GM23338 (cell line): ENCODE results near the gene ASTN1. TPM values are rescaled to one million over a fixed set of nuclear protein-coding genes. Genes with fewer than 3 reads are reported as not detected.
A peak's percentile ranks its signal among the peaks of the same experiment; 100 is the strongest.

ENCODE experiments used
- ATAC-seq: fragments of 200-7000 bp; cut with Tn5 transposase; 3 replicates; pipeline ENCODE4 v1.9.1; 2020
- DNase-seq: peaks from one replicate; pipeline ENCODE4 v3.0.0-alpha.2; 2015; ENCODE audit warnings: low spot score
- H2AFZ ChIP-seq: fragments of 200-600 bp; sonication (generic); 2 replicates; pipeline ENCODE4 v1.8.0; 2016; ENCODE audit warnings: antibody characterized with exemption, mild to moderate bottlenecking, moderate library complexity
- H3F3A ChIP-seq: fragments of 200-600 bp; sonication (generic); replicated peaks from 2 replicates; pipeline ENCODE4 v1.8.0; 2017; ENCODE audit warnings: antibody characterized with exemption, mixed run types, low read depth
- H3K27ac ChIP-seq: fragments of 200-600 bp; sonication (generic); 2 replicates; pipeline ENCODE4 v1.6.1; 2016; ENCODE audit warnings: low read depth
- H3K27me3 ChIP-seq: fragments of 200-600 bp; sonication (generic); 2 replicates; pipeline ENCODE4 v1.8.0; 2016; ENCODE audit warnings: mild to moderate bottlenecking, mixed run types, moderate library complexity; ENCODE audit not compliant: insufficient read depth
- H3K36me3 ChIP-seq: fragments of 200-600 bp; sonication (generic); 2 replicates; pipeline ENCODE4 v1.8.0; 2016; ENCODE audit warnings: mild to moderate bottlenecking; ENCODE audit not compliant: insufficient read depth
- H3K4me1 ChIP-seq: fragments of 200-600 bp; sonication (generic); 2 replicates; pipeline ENCODE4 v1.8.0; 2016; ENCODE audit warnings: mild to moderate bottlenecking, moderate library complexity; ENCODE audit not compliant: insufficient read depth
- H3K4me2 ChIP-seq: fragments of 200-600 bp; sonication (generic); 2 replicates; pipeline ENCODE4 v1.7.1; 2017; ENCODE audit warnings: mixed run types
- H3K4me3 ChIP-seq: fragments of 200-600 bp; sonication (generic); 2 replicates; pipeline ENCODE4 v1.6.1; 2016; ENCODE audit warnings: mixed run types
- H3K79me2 ChIP-seq: fragments of 200-600 bp; sonication (generic); replicated peaks from 2 replicates; pipeline ENCODE4 v1.8.0; 2017; ENCODE audit warnings: mild to moderate bottlenecking; ENCODE audit not compliant: insufficient read depth
- H3K9me2 ChIP-seq: fragments of 200-600 bp; sonication (generic); 2 replicates; pipeline ENCODE4 v1.8.0; 2017; ENCODE audit not compliant: insufficient read depth
- H4K20me1 ChIP-seq: fragments of 200-600 bp; sonication (generic); replicated peaks from 2 replicates; pipeline ENCODE4 v1.8.0; 2017; ENCODE audit warnings: mild to moderate bottlenecking; ENCODE audit not compliant: insufficient read depth
- H3K27ac Mint-ChIP-seq: 2 replicates; pipeline ENCODE4 v1.8.0; 2020; ENCODE audit warnings: inconsistent platforms, mild to moderate bottlenecking, moderate library complexity, mixed read lengths
- H3K27me3 Mint-ChIP-seq: 3 replicates; pipeline ENCODE4 v1.8.0; 2022; ENCODE audit warnings: low read depth, mild to moderate bottlenecking, moderate library complexity, mixed read lengths, inconsistent platforms; ENCODE audit not compliant: insufficient read depth, poor library complexity
- H3K36me3 Mint-ChIP-seq: 3 replicates; pipeline ENCODE4 v1.8.0; 2021; ENCODE audit warnings: low read depth, mild to moderate bottlenecking, inconsistent platforms, moderate library complexity, mixed read lengths
- H3K4me1 Mint-ChIP-seq: 3 replicates; pipeline ENCODE4 v1.8.0; 2020; ENCODE audit warnings: mild to moderate bottlenecking, inconsistent platforms, mixed read lengths
- H3K4me3 Mint-ChIP-seq: 3 replicates; pipeline ENCODE4 v1.8.0; 2021; ENCODE audit warnings: moderate library complexity, mild to moderate bottlenecking, inconsistent platforms, mixed read lengths
- H3K9me3 Mint-ChIP-seq: 3 replicates; pipeline ENCODE4 v1.8.0; 2020; ENCODE audit warnings: moderate library complexity, mild to moderate bottlenecking, inconsistent platforms, mixed read lengths
- CREB1 ChIP-seq: fragments of 250-450 bp; sonication (Bioruptor Pico); IDR thresholded peaks from 2 replicates; pipeline ENCODE4 v1.5.0; 2020; ENCODE audit warnings: low read depth, mild to moderate bottlenecking, moderate library complexity
- EZH2 ChIP-seq: fragments of 200-600 bp; sonication (generic); IDR thresholded peaks from one replicate; pipeline ENCODE4 v1.8.0; 2017; ENCODE audit warnings: antibody characterized with exemption, mild to moderate bottlenecking, low read depth; ENCODE audit not compliant: unreplicated experiment
- EZH2phosphoT487 ChIP-seq: fragments of 200-600 bp; sonication (generic); IDR thresholded peaks from one replicate; pipeline ENCODE4 v1.8.1; 2018; ENCODE audit warnings: antibody characterized with exemption; ENCODE audit not compliant: unreplicated experiment
- POLR2AphosphoS5 ChIP-seq: IDR thresholded peaks from 2 replicates; pipeline ENCODE4 v1.6.1; 2016; ENCODE audit warnings: antibody characterized with exemption, low read depth
- STAT1 ChIP-seq: IDR thresholded peaks from one replicate; pipeline ENCODE4 v1.6.1; 2016; ENCODE audit warnings: antibody characterized with exemption; ENCODE audit not compliant: unreplicated experiment
- ZNF114 ChIP-seq: fragments of 250-450 bp; sonication (Bioruptor Pico); IDR thresholded peaks from 2 replicates; pipeline ENCODE4 v1.5.0; 2020; ENCODE audit warnings: mild to moderate bottlenecking, moderate library complexity
- polyA plus RNA-seq: library from polyadenylated mRNA; unstranded; fragments of >200 nt; fragmentation: Nextera tagmentation; extraction: Ambion mirVana; gene quantifications from 2 replicates; pipeline ENCODE4 v1.2.1, GENCODE V29; 2016
- total RNA-seq: library from RNA; depleted of rRNA; stranded (reverse); fragments of >200 nt; shearing (Covaris generic); gene quantifications from 2 replicates; pipeline ENCODE4 v1.2.3, GENCODE V29; 2014
- TF ChIP-seq, protein P1 (sequence below), 2 experiments: fragments of 200-600 bp in 1 of 2; sonication (generic) in 1 of 2; conservative IDR thresholded peaks; 2 replicates each; pipeline versions ENCODE4 v1.5.1 to v1.6.1; 2016 to 2017; ENCODE audit warnings: antibody characterized with exemption in 2 of 2, low read depth in 2 of 2, mild to moderate bottlenecking in 2 of 2, moderate library complexity in 1 of 2
- TF ChIP-seq, protein P2 (sequence below): IDR thresholded peaks from one replicate; pipeline ENCODE4 v1.6.1; 2018; ENCODE audit warnings: antibody characterized with exemption; ENCODE audit not compliant: unreplicated experiment
- TF ChIP-seq, protein P3 (sequence below): IDR thresholded peaks from 2 replicates; pipeline ENCODE4 v1.6.1; 2016; ENCODE audit warnings: antibody characterized with exemption

Gene ASTN1
- total and polyA plus RNA-seq, 2 experiments from 2014 or later: 2.0 to 5.2 TPM

DNA sequence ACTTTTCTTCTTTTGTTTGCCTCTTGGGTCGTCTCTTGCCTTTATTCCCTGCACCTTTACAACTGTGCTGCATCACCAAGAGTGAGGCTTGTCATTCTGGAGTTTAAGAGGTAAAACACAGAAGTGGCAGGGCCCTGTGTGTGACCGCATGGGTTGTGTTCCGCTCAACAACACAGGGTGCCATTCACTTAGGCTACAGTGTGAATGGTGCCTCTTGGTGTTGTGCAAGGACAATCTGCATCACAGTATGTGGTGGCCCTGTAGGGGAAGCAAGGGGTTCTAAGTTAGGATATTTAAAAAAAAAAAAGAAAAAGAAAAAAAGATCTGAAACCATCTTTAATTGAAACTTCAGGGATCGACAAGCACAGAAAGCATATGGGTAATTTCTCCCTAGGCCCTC lies 44.4 kb upstream of the ASTN1 start:
- Histone ChIP-seq H4K20me1 (no peaks in the 10 kb centered on the region), H3K4me2 (no peak overlapping the region), H3K27me3 (peaks cover 37% of the 10 kb centered on the region), H3F3A (no peaks in the 10 kb centered on the region), H3K9me2 (no peaks in the 10 kb centered on the region), H3K36me3 (no peaks in the 10 kb centered on the region), H2AFZ (no peak overlapping the region), H3K27ac (no peak overlapping the region), H3K4me3 (no peak overlapping the region), H3K79me2 (no peaks in the 10 kb centered on the region), H3K4me1 (no peaks in the 10 kb centered on the region)
- Mint-ChIP-seq H3K27me3 (peaks cover 32% of the 10 kb centered on the region), H3K4me3 (no peak overlapping the region), H3K4me1 (peaks cover 2% of the 10 kb centered on the region; the same call in 1 of the 3 replicates), H3K36me3 (no peaks in the 10 kb centered on the region), H3K27ac (no peak overlapping the region), H3K9me3 (no peaks in the 10 kb centered on the region)
- DNase-seq (no peak), ATAC-seq (peak; percentile 75)
- TF ChIP-seq STAT1: no peak
- no peak for TF ChIP-seq ZNF114 (CRISPR knock-in tag)
- no peak for TF ChIP-seq EZH2phosphoT487
- TF ChIP-seq CREB1: no peak
- TF ChIP-seq, protein P1, sequence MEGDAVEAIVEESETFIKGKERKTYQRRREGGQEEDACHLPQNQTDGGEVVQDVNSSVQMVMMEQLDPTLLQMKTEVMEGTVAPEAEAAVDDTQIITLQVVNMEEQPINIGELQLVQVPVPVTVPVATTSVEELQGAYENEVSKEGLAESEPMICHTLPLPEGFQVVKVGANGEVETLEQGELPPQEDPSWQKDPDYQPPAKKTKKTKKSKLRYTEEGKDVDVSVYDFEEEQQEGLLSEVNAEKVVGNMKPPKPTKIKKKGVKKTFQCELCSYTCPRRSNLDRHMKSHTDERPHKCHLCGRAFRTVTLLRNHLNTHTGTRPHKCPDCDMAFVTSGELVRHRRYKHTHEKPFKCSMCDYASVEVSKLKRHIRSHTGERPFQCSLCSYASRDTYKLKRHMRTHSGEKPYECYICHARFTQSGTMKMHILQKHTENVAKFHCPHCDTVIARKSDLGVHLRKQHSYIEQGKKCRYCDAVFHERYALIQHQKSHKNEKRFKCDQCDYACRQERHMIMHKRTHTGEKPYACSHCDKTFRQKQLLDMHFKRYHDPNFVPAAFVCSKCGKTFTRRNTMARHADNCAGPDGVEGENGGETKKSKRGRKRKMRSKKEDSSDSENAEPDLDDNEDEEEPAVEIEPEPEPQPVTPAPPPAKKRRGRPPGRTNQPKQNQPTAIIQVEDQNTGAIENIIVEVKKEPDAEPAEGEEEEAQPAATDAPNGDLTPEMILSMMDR (conservative IDR thresholded peaks at IDR 0.05; ENCODE audit: low read depth in 2 of 2): no peak
- TF ChIP-seq, protein P2, sequence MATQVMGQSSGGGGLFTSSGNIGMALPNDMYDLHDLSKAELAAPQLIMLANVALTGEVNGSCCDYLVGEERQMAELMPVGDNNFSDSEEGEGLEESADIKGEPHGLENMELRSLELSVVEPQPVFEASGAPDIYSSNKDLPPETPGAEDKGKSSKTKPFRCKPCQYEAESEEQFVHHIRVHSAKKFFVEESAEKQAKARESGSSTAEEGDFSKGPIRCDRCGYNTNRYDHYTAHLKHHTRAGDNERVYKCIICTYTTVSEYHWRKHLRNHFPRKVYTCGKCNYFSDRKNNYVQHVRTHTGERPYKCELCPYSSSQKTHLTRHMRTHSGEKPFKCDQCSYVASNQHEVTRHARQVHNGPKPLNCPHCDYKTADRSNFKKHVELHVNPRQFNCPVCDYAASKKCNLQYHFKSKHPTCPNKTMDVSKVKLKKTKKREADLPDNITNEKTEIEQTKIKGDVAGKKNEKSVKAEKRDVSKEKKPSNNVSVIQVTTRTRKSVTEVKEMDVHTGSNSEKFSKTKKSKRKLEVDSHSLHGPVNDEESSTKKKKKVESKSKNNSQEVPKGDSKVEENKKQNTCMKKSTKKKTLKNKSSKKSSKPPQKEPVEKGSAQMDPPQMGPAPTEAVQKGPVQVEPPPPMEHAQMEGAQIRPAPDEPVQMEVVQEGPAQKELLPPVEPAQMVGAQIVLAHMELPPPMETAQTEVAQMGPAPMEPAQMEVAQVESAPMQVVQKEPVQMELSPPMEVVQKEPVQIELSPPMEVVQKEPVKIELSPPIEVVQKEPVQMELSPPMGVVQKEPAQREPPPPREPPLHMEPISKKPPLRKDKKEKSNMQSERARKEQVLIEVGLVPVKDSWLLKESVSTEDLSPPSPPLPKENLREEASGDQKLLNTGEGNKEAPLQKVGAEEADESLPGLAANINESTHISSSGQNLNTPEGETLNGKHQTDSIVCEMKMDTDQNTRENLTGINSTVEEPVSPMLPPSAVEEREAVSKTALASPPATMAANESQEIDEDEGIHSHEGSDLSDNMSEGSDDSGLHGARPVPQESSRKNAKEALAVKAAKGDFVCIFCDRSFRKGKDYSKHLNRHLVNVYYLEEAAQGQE: no peak
- TF ChIP-seq, protein P3, sequence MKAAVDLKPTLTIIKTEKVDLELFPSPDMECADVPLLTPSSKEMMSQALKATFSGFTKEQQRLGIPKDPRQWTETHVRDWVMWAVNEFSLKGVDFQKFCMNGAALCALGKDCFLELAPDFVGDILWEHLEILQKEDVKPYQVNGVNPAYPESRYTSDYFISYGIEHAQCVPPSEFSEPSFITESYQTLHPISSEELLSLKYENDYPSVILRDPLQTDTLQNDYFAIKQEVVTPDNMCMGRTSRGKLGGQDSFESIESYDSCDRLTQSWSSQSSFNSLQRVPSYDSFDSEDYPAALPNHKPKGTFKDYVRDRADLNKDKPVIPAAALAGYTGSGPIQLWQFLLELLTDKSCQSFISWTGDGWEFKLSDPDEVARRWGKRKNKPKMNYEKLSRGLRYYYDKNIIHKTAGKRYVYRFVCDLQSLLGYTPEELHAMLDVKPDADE: no peak
- no peak for TF ChIP-seq EZH2
- no peak for TF ChIP-seq POLR2AphosphoS5

DNA sequence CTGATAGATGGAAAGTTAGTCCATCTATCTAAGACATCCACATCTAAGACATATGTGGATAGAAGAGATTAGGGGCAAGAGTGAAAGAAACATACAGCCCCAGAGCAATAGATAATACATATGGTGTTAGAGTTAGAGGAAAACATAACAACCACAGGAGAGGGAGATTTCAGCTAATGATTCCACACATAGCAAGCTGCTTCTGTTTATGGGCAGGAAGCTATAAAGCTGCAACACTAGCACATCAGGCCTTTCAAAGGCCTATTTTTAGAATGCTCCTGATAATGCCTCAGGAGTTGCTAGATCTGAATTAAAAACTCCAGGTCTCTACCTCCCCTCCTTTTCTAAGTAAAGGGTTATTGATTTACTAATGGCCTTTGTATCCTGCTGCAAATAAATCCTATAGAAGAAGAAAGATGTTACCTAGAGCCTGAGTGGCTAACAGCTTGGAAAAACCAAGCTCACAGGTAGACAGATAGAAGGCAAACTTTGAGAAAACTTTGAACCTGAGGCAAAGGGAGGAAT lies 42.4 kb upstream of the ASTN1 start:
- Mint-ChIP-seq H3K27ac (no peak overlapping the region), H3K4me3 (no peak overlapping the region), H3K9me3 (no peaks in the 10 kb centered on the region), H3K4me1 (peaks cover 2% of the 10 kb centered on the region; the same call in 1 of the 3 replicates), H3K36me3 (no peaks in the 10 kb centered on the region), H3K27me3 (peaks cover 30% of the 10 kb centered on the region)
- Histone ChIP-seq H3K9me2 (no peaks in the 10 kb centered on the region), H3K4me1 (no peaks in the 10 kb centered on the region), H3K36me3 (no peaks in the 10 kb centered on the region), H3K27ac (no peak overlapping the region), H3F3A (no peaks in the 10 kb centered on the region), H3K4me2 (no peak overlapping the region), H2AFZ (no peak overlapping the region), H3K4me3 (no peak overlapping the region), H3K79me2 (no peaks in the 10 kb centered on the region), H4K20me1 (no peaks in the 10 kb centered on the region), H3K27me3 (peaks cover 37% of the 10 kb centered on the region)
- DNase-seq (no peak), ATAC-seq (no peak)
- no peak for TF ChIP-seq STAT1
